Ovary (tissue), 3 donors: ENCODE measurements around the gene GPR75.

Experiments
- CTCF ChIP-seq, 3 donors: fragments of 450-650 bp in 2 of 3; fragments of 200-600 bp in 1 of 3; IDR thresholded peaks; one replicate each; pipeline versions ENCODE4 v1.5.1 to v1.8.0; 2016 to 2022; ENCODE audit warnings: antibody characterized with exemption in 3 of 3, mild to moderate bottlenecking in 1 of 3
- EP300 ChIP-seq: sonication (generic); formaldehyde crosslinking; IDR thresholded peaks from one replicate; pipeline ENCODE4 v1.6.1; 2017; ENCODE audit warnings: antibody characterized with exemption
- POLR2A ChIP-seq: fragments of 450-650 bp; IDR thresholded peaks from one replicate; pipeline ENCODE4 v1.6.1; 2017; ENCODE audit warnings: antibody characterized with exemption, mild to moderate bottlenecking, moderate library complexity
- donor health status: DM: no; HTN: no; CAD: no.

GRCh38 chr2:53827398-53828175, 32.2 kb downstream of the GPR75 start:
- no peak for TF ChIP-seq CTCF (IDR thresholded peaks at IDR 0.05)
- TF ChIP-seq POLR2A: no peak
- no peak for TF ChIP-seq EP300
